HG03342 (cell line): ENCODE measurements around the gene NPC1L1.

Experiments
- ATAC-seq: cut with Tn5 transposase; IDR thresholded peaks from one replicate; pipeline ENCODE4 v1.9.1; 2021; ENCODE audit warnings: mild to moderate bottlenecking, moderate library complexity; ENCODE audit not compliant: unreplicated experiment

Gene NPC1L1

GRCh38 chr7:44538798-44539668, 2.1 kb downstream of the NPC1L1 start:
- no peak for ATAC-seq

- ATAC-seq, result no peak
These were observed 2.9 kb downstream of the NPC1L1 start for GRCh38 chr7:44538093-44538797.

GRCh38 chr7:44537442-44537841, 3.7 kb downstream of the NPC1L1 start:
- no peak for ATAC-seq

- no peak for ATAC-seq
These were observed 5.0 kb downstream of the NPC1L1 start for GRCh38 chr7:44536090-44536489.

GRCh38 chr7:44535348-44536064, 5.6 kb downstream of the NPC1L1 start:
- no peak for ATAC-seq

GRCh38 chr7:44534501-44534900, 6.6 kb downstream of the NPC1L1 start:
- peak; percentile 64 for ATAC-seq

GRCh38 chr7:44534087-44534486, 7.0 kb downstream of the NPC1L1 start:
- no peak for ATAC-seq

- ATAC-seq, result no peak
These were observed 7.7 kb downstream of the NPC1L1 start for GRCh38 chr7:44533301-44534055.

GRCh38 chr7:44531421-44532380, 9.4 kb downstream of the NPC1L1 start:
- no peak for ATAC-seq

- no peak for ATAC-seq
These were observed 10.1 kb downstream of the NPC1L1 start for GRCh38 chr7:44530990-44531389.

GRCh38 chr7:44524811-44525388, 16.2 kb downstream of the NPC1L1 start:
- no peak for ATAC-seq

GRCh38 chr7:44522315-44522714, 18.8 kb downstream of the NPC1L1 start:
- no peak for ATAC-seq

- no peak for ATAC-seq
These were observed 19.6 kb downstream of the NPC1L1 start for GRCh38 chr7:44521347-44522095.

- no peak for ATAC-seq
These were observed 20.6 kb downstream of the NPC1L1 start for GRCh38 chr7:44520574-44520973.

GRCh38 chr7:44519546-44519945, 21.6 kb downstream of the NPC1L1 start:
- no peak for ATAC-seq

GRCh38 chr7:44518761-44519160, 22.4 kb downstream of the NPC1L1 start:
- ATAC-seq, result no peak

- ATAC-seq, result no peak
These were observed 24.0 kb downstream of the NPC1L1 start for GRCh38 chr7:44517175-44517574.

- no peak for ATAC-seq
These were observed 25.4 kb downstream of the NPC1L1 start for GRCh38 chr7:44515590-44516268.
